CD4-positive, alpha-beta T cell treated with Interleukin-2 at 100 ng/mL for 4 hours (primary cell): ENCODE results near the gene NDRG4.

Source experiments
- DNase-seq: peaks from one replicate; pipeline ENCODE4 v3.0.0-alpha.2; 2020; ENCODE audit warnings: low spot score

Gene NDRG4

GRCh38 chr16:58543685-58544084, 43.7 kb downstream of the NDRG4 start:
- no peak for DNase-seq

- DNase-seq: no peak
These were observed 48.4 kb downstream of the NDRG4 start for GRCh38 chr16:58548378-58548777.

- no peak for DNase-seq
These were observed 51.6 kb downstream of the NDRG4 start for GRCh38 chr16:58551496-58551895.

- no peak for DNase-seq
These were observed 56.7 kb downstream of the NDRG4 start for GRCh38 chr16:58556678-58557077.
